ENCODE results near the gene SLC51A. TPM values are rescaled to one million over a fixed set of nuclear protein-coding genes. Genes with fewer than 3 reads are reported as not detected.

Gene SLC51A
- total and polyA plus RNA-seq, 10 donors: 0.30 to 14.6 (median 3.4) TPM

GRCh38 chr3:196222876-196223595, 6.7 kb downstream of the SLC51A start:
- no peak for DNase-seq
- Histone ChIP-seq H3K9me3 (no peaks in the 10 kb centered on the region), H3K27me3 (replicated peaks in 1 of 7) (no peaks in the 10 kb centered on the region), H3K27ac (peak overlapping the region in 3 of 8 donors; percentile 7 to 91 (median 89)), H3K4me1 (peaks cover 9 to 43% (median 23%) of the 10 kb centered on the region in 6 donors), H3K4me3 (no peak overlapping the region), H3K36me3 (no peaks in the 10 kb centered on the region)
- TF ChIP-seq, protein P1, sequence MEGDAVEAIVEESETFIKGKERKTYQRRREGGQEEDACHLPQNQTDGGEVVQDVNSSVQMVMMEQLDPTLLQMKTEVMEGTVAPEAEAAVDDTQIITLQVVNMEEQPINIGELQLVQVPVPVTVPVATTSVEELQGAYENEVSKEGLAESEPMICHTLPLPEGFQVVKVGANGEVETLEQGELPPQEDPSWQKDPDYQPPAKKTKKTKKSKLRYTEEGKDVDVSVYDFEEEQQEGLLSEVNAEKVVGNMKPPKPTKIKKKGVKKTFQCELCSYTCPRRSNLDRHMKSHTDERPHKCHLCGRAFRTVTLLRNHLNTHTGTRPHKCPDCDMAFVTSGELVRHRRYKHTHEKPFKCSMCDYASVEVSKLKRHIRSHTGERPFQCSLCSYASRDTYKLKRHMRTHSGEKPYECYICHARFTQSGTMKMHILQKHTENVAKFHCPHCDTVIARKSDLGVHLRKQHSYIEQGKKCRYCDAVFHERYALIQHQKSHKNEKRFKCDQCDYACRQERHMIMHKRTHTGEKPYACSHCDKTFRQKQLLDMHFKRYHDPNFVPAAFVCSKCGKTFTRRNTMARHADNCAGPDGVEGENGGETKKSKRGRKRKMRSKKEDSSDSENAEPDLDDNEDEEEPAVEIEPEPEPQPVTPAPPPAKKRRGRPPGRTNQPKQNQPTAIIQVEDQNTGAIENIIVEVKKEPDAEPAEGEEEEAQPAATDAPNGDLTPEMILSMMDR (IDR thresholded peaks at IDR 0.05 in 8 of 11, conservative IDR thresholded peaks at IDR 0.05 in 3 of 11): no peak
- TF ChIP-seq POLR2A (IDR thresholded peaks at IDR 0.05): no peak
- no peak for TF ChIP-seq POLR2AphosphoS5 (IDR thresholded peaks at IDR 0.05)
- WGBS, 5 donors: 70 to 83% (median 76%) methylated on average over 19 of the region's 19 CpGs
- intact Hi-C loops (cut with DNase I; ENCODE audit: low total_unique reads): no loop called here

DNA sequence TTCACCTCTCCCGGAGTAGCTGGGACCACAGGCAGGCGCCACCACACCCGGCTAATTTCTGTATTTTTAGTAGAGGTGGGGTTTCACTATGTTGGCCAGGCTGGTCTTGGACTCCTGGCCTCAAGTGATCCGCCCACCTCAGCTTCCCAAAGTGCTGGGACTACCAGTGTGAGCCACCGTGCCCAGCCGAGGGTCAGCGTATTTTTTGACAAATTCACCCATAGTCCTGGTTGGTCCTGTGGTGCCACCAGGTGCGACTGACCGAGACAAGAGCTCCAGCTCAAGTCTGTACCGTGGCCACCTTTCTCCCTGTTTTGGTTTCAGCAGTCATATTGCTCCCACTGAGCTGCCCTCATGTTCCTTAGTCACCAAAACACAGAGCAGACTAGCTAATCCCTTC, 8.8 kb downstream of the SLC51A start:
- 85 to 98% (median 92%) methylated on average over 10 of the region's 10 CpGs for WGBS, 5 donors
- DNase-seq: no peak
- Histone ChIP-seq H3K27me3 (replicated peaks in 1 of 7) (no peaks in the 10 kb centered on the region), H3K27ac (no peak overlapping the region), H3K4me3 (no peak overlapping the region), H3K9me3 (no peaks in the 10 kb centered on the region), H3K4me1 (peaks cover 0 to 22% (median 6%) of the 10 kb centered on the region in 6 donors), H3K36me3 (no peaks in the 10 kb centered on the region)
- TF ChIP-seq POLR2A (IDR thresholded peaks at IDR 0.05): no peak
- no peak for TF ChIP-seq POLR2AphosphoS5 (IDR thresholded peaks at IDR 0.05)
- TF ChIP-seq, protein P1 (IDR thresholded peaks at IDR 0.05 in 8 of 11, conservative IDR thresholded peaks at IDR 0.05 in 3 of 11): no peak
- intact Hi-C loops (cut with DNase I; ENCODE audit: low total_unique reads): no loop called here

- H3K36me3 ChIP-seq: no peaks in the 10 kb centered on the region
- peaks cover 0 to 17% (median 4%) of the 10 kb centered on the region in 6 donors for H3K4me1 ChIP-seq
- no peak overlapping the region for H3K27ac ChIP-seq
- intact Hi-C loops (cut with DNase I; ENCODE audit: low total_unique reads): no loop called here
- H3K9me3 ChIP-seq: no peaks in the 10 kb centered on the region
- H3K4me3 ChIP-seq: no peak overlapping the region
- no peak for DNase-seq
- WGBS, 5 donors: 81 to 95% (median 89%) methylated on average over 15 of the region's 15 CpGs
- no peaks in the 10 kb centered on the region for H3K27me3 ChIP-seq (replicated peaks in 1 of 7)
- TF ChIP-seq POLR2AphosphoS5 (IDR thresholded peaks at IDR 0.05) (no peak), POLR2A (IDR thresholded peaks at IDR 0.05) (no peak)
- TF ChIP-seq, protein P1 (IDR thresholded peaks at IDR 0.05 in 8 of 11, conservative IDR thresholded peaks at IDR 0.05 in 3 of 11): no peak
These were observed 9.5 kb downstream of the SLC51A start for GRCh38 chr3:196225763-196226364.

GRCh38 chr3:196227121-196227561, 10.8 kb downstream of the SLC51A start:
- Histone ChIP-seq H3K36me3 (peaks cover 0 to 8% (median 0%) of the 10 kb centered on the region in 6 donors), H3K4me1 (peaks cover 0 to 17% (median 4%) of the 10 kb centered on the region in 6 donors), H3K4me3 (no peak overlapping the region), H3K27ac (no peak overlapping the region), H3K9me3 (no peaks in the 10 kb centered on the region), H3K27me3 (replicated peaks in 1 of 7) (no peaks in the 10 kb centered on the region)
- intact Hi-C loops (cut with DNase I; ENCODE audit: low total_unique reads): no loop called here
- WGBS, 5 donors: 63 to 79% (median 75%) methylated on average over 7 to 14 of the region's 14 CpGs
- TF ChIP-seq POLR2A (IDR thresholded peaks at IDR 0.05): no peak
- TF ChIP-seq POLR2AphosphoS5 (IDR thresholded peaks at IDR 0.05): no peak
- TF ChIP-seq, protein P1 (IDR thresholded peaks at IDR 0.05 in 8 of 11, conservative IDR thresholded peaks at IDR 0.05 in 3 of 11): no peak
- DNase-seq: no peak

Measured in spleen (tissue), 11 donors.